Left ventricle myocardium inferior (tissue), 1 donor: ENCODE results near the gene BTBD19. TPM values are rescaled to one million over a fixed set of nuclear protein-coding genes. Genes with fewer than 3 reads are reported as not detected.
A peak's percentile ranks its signal among the peaks of the same experiment; 100 is the strongest.

Source experiments
- DNase-seq: peaks from one replicate; pipeline ENCODE4 v3.0.0-alpha.2; 2020
- H3K27ac ChIP-seq: fragments of 200-600 bp; replicated peaks from 2 replicates; pipeline ENCODE4 v1.8.0; 2021
- H3K27me3 ChIP-seq: fragments of 200-600 bp; 2 replicates; pipeline ENCODE4 v1.8.0; 2021; ENCODE audit warnings: low read depth
- H3K36me3 ChIP-seq: fragments of 200-600 bp; 2 replicates; pipeline ENCODE4 v1.8.0; 2021
- H3K4me1 ChIP-seq: fragments of 200-600 bp; 2 replicates; pipeline ENCODE4 v1.8.0; 2021
- H3K4me3 ChIP-seq: fragments of 200-600 bp; 2 replicates; pipeline ENCODE4 v1.8.0; 2021; ENCODE audit warnings: mild to moderate bottlenecking, moderate library complexity
- H3K9me3 ChIP-seq: fragments of 200-600 bp; replicated peaks from 2 replicates; pipeline ENCODE4 v1.8.0; 2021
- intact Hi-C: fragments of 100-400 bp; cut with micrococcal nuclease; formaldehyde crosslinking; loops from one replicate; pipeline ENCODE4 v1.11.0; 2022
- total RNA-seq: library from RNA; stranded (reverse); fragmentation: NEBNext Ultra II Directional; extraction: Animal tissue kit (Norgen Biotek cat#: 25700); gene quantifications from one replicate; pipeline ENCODE4 v1.2.1, GENCODE V29; 2021
- TF ChIP-seq, protein P1 (sequence below): fragments of 200-600 bp; IDR thresholded peaks from 2 replicates; pipeline ENCODE4 v1.8.0; 2021; ENCODE audit warnings: antibody characterized with exemption, mild to moderate bottlenecking, borderline replicate concordance
- donor health status: DM: no; HTN: yes; CAD: no; lungs with severe emphysema.

The BTBD19 gene
- total RNA-seq, 1 donor from 2014 or later, result 3.5 TPM

GRCh38 chr1:44780583-44781121 lies 27.7 kb upstream of the BTBD19 start:
- no peak for DNase-seq
- Histone ChIP-seq H3K27ac (no peak overlapping the region), H3K4me3 (no peak overlapping the region), H3K27me3 (no peaks in the 10 kb centered on the region), H3K4me1 (peaks cover 52% of the 10 kb centered on the region), H3K36me3 (peaks cover 52% of the 10 kb centered on the region), H3K9me3 (no peaks in the 10 kb centered on the region)
- TF ChIP-seq, protein P1, sequence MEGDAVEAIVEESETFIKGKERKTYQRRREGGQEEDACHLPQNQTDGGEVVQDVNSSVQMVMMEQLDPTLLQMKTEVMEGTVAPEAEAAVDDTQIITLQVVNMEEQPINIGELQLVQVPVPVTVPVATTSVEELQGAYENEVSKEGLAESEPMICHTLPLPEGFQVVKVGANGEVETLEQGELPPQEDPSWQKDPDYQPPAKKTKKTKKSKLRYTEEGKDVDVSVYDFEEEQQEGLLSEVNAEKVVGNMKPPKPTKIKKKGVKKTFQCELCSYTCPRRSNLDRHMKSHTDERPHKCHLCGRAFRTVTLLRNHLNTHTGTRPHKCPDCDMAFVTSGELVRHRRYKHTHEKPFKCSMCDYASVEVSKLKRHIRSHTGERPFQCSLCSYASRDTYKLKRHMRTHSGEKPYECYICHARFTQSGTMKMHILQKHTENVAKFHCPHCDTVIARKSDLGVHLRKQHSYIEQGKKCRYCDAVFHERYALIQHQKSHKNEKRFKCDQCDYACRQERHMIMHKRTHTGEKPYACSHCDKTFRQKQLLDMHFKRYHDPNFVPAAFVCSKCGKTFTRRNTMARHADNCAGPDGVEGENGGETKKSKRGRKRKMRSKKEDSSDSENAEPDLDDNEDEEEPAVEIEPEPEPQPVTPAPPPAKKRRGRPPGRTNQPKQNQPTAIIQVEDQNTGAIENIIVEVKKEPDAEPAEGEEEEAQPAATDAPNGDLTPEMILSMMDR, result no peak
- intact Hi-C loops, result no loop called here

GRCh38 chr1:44783697-44784093 lies 24.6 kb upstream of the BTBD19 start:
- H3K27me3 ChIP-seq, result no peaks in the 10 kb centered on the region
- intact Hi-C loops, result no loop called here
- H3K27ac ChIP-seq, result no peak overlapping the region
- H3K4me3 ChIP-seq, result peak overlapping the region; percentile 68
- H3K36me3 ChIP-seq, result peaks cover 30% of the 10 kb centered on the region
- no peak for DNase-seq
- no peaks in the 10 kb centered on the region for H3K9me3 ChIP-seq
- TF ChIP-seq, protein P1, result no peak
- H3K4me1 ChIP-seq, result peaks cover 33% of the 10 kb centered on the region

- peaks cover 33% of the 10 kb centered on the region for H3K4me1 ChIP-seq
- intact Hi-C loops, result no loop called here
Measured at GRCh38 chr1:44784094-44785028, 24.0 kb upstream of the BTBD19 start.

DNA sequence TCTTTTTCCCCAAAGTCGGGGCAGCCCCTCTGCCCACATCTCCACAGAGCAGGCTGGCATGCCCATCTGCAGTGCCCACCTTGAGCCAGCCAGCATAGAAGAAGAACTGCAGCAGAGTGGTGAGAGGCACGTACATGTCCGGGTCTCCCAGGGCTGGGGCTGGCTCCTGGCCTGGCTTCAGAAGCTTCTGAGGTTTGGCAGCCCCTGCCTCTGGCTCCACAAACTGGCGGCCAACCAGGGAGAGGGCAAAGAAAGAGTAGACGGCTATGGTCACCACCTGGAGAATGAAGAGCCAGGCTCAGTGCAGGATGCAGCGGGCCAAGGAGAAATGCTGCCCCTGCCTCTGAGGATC lies 23.3 kb upstream of the BTBD19 start:
- intact Hi-C loops, result no loop called here

More at GRCh38 chr1:44784094-44785028, 24.0 kb upstream of the BTBD19 start:
- peaks cover 23% of the 10 kb centered on the region for H3K36me3 ChIP-seq
- H3K27me3 ChIP-seq, result no peaks in the 10 kb centered on the region
- TF ChIP-seq, protein P1, result no peak
- peak overlapping the region; percentile 68 for H3K4me3 ChIP-seq
- H3K27ac ChIP-seq, result no peak overlapping the region
- no peaks in the 10 kb centered on the region for H3K9me3 ChIP-seq
- no peak for DNase-seq

DNA sequence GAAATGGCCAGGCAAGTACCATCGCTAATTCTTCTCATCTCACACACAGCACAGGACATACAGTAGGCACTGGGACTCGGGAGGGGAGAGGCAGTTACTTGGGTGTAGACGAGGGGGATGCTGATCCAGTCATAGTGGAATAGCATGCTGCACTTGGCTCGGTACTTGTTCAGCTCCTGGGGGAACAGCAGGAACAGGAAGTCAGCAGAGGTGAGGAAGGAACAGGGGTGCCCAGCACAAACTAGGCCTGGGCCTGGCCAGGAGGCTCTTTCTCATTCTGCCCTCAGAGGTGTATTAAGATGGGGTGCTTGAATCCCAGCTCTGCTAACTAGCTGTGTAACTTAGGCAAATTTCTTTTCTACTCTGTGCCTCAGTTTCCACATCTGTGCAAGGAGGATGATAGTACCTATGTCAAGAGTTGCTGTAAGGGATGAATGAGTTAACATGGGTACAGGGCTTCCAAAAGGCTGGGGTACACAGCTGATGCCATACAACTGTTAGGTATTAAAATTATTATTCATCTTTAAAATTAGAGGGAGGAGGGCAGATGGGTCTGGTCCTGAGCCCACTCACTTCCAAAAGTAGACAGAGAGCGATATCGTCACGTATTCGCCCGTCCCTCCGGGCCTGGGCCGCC lies 22.7 kb upstream of the BTBD19 start:
- H3K4me1 ChIP-seq, result peaks cover 33% of the 10 kb centered on the region
- intact Hi-C loops, result no loop called here
- TF ChIP-seq, protein P1, result no peak

More for the DNA sequence above, 23.3 kb upstream of the BTBD19 start:
- no peak overlapping the region for H3K4me3 ChIP-seq
- H3K27me3 ChIP-seq, result no peaks in the 10 kb centered on the region
- peaks cover 17% of the 10 kb centered on the region for H3K36me3 ChIP-seq
- DNase-seq, result no peak
- TF ChIP-seq, protein P1, result no peak
- H3K27ac ChIP-seq, result no peak overlapping the region
- H3K9me3 ChIP-seq, result no peaks in the 10 kb centered on the region
- peaks cover 33% of the 10 kb centered on the region for H3K4me1 ChIP-seq

More for the DNA sequence above, 22.7 kb upstream of the BTBD19 start:
- Histone ChIP-seq H3K27ac (peak overlapping the region; percentile 64), H3K4me3 (peak overlapping the region; percentile 68), H3K36me3 (peaks cover 11% of the 10 kb centered on the region), H3K9me3 (no peaks in the 10 kb centered on the region), H3K27me3 (no peaks in the 10 kb centered on the region)
- DNase-seq, result no peak
